ENCODE results near the gene PTPRG. TPM values are rescaled to one million over a fixed set of nuclear protein-coding genes. Genes with fewer than 3 reads are reported as not detected.

Gene PTPRG
- total and polyA plus RNA-seq, 2 of the 13 experiments (the other 11 are each of a cell fraction or from before 2014, with no cell fraction given), result 8.0 to 25.3 TPM

DNA sequence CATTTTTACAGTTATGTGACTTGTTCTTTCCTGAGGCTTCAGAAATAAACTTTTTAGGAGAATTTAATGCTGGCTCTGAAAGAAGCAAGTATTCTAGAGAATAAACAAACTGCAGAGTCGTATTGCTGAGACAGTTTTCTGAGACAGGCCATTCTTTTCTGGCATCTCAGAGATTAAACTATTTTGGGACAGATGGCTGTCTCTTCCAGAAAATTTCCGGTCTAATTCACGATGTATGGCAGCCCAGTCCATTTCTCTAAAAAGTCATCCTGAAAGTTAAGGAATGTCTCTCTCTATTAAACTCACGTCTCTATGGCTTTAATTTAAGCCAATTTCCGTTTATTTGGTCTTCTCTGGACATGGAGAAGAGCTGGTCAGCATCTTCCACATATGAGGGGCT is 603.4 kb downstream of the PTPRG start (continued):
- TF ChIP-seq, protein P1, sequence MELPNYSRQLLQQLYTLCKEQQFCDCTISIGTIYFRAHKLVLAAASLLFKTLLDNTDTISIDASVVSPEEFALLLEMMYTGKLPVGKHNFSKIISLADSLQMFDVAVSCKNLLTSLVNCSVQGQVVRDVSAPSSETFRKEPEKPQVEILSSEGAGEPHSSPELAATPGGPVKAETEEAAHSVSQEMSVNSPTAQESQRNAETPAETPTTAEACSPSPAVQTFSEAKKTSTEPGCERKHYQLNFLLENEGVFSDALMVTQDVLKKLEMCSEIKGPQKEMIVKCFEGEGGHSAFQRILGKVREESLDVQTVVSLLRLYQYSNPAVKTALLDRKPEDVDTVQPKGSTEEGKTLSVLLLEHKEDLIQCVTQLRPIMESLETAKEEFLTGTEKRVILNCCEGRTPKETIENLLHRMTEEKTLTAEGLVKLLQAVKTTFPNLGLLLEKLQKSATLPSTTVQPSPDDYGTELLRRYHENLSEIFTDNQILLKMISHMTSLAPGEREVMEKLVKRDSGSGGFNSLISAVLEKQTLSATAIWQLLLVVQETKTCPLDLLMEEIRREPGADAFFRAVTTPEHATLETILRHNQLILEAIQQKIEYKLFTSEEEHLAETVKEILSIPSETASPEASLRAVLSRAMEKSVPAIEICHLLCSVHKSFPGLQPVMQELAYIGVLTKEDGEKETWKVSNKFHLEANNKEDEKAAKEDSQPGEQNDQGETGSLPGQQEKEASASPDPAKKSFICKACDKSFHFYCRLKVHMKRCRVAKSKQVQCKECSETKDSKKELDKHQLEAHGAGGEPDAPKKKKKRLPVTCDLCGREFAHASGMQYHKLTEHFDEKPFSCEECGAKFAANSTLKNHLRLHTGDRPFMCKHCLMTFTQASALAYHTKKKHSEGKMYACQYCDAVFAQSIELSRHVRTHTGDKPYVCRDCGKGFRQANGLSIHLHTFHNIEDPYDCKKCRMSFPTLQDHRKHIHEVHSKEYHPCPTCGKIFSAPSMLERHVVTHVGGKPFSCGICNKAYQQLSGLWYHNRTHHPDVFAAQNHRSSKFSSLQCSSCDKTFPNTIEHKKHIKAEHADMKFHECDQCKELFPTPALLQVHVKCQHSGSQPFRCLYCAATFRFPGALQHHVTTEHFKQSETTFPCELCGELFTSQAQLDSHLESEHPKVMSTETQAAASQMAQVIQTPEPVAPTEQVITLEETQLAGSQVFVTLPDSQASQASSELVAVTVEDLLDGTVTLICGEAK (IDR thresholded peaks at IDR 0.05), result no peak
- TF ChIP-seq, protein P1 (CRISPR knock-in tag; IDR thresholded peaks at IDR 0.05), result no peak
- TF ChIP-seq, protein P2, sequence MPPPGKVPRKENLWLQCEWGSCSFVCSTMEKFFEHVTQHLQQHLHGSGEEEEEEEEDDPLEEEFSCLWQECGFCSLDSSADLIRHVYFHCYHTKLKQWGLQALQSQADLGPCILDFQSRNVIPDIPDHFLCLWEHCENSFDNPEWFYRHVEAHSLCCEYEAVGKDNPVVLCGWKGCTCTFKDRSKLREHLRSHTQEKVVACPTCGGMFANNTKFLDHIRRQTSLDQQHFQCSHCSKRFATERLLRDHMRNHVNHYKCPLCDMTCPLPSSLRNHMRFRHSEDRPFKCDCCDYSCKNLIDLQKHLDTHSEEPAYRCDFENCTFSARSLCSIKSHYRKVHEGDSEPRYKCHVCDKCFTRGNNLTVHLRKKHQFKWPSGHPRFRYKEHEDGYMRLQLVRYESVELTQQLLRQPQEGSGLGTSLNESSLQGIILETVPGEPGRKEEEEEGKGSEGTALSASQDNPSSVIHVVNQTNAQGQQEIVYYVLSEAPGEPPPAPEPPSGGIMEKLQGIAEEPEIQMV (CRISPR knock-in tag; IDR thresholded peaks at IDR 0.05; ENCODE audit: low read depth), result no peak
- TF ChIP-seq KAT8 (CRISPR knock-in tag; IDR thresholded peaks at IDR 0.05) (no peak), RFX3 (CRISPR knock-in tag; IDR thresholded peaks at IDR 0.05) (no peak), CCDC6 (CRISPR knock-in tag; IDR thresholded peaks at IDR 0.05) (no peak), ZNF567 (CRISPR knock-in tag; IDR thresholded peaks at IDR 0.05; ENCODE audit: borderline replicate concordance) (no peak), ZNF556 (CRISPR knock-in tag; IDR thresholded peaks at IDR 0.05; ENCODE audit: borderline replicate concordance) (no peak)
- TF ChIP-seq, protein P3, sequence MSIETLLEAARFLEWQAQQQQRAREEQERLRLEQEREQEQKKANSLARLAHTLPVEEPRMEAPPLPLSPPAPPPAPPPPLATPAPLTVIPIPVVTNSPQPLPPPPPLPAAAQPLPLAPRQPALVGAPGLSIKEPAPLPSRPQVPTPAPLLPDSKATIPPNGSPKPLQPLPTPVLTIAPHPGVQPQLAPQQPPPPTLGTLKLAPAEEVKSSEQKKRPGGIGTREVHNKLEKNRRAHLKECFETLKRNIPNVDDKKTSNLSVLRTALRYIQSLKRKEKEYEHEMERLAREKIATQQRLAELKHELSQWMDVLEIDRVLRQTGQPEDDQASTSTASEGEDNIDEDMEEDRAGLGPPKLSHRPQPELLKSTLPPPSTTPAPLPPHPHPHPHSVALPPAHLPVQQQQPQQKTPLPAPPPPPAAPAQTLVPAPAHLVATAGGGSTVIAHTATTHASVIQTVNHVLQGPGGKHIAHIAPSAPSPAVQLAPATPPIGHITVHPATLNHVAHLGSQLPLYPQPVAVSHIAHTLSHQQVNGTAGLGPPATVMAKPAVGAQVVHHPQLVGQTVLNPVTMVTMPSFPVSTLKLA (IDR thresholded peaks at IDR 0.05), result no peak
- TF ChIP-seq, protein P4, sequence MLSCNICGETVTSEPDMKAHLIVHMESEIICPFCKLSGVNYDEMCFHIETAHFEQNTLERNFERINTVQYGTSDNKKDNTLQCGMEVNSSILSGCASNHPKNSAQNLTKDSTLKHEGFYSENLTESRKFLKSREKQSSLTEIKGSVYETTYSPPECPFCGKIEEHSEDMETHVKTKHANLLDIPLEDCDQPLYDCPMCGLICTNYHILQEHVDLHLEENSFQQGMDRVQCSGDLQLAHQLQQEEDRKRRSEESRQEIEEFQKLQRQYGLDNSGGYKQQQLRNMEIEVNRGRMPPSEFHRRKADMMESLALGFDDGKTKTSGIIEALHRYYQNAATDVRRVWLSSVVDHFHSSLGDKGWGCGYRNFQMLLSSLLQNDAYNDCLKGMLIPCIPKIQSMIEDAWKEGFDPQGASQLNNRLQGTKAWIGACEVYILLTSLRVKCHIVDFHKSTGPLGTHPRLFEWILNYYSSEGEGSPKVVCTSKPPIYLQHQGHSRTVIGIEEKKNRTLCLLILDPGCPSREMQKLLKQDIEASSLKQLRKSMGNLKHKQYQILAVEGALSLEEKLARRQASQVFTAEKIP (CRISPR knock-in tag; IDR thresholded peaks at IDR 0.05; ENCODE audit: borderline replicate concordance), result no peak
- TF ChIP-seq, protein P5, sequence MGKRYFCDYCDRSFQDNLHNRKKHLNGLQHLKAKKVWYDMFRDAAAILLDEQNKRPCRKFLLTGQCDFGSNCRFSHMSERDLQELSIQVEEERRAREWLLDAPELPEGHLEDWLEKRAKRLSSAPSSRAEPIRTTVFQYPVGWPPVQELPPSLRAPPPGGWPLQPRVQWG (CRISPR knock-in tag; IDR thresholded peaks at IDR 0.05; ENCODE audit: borderline replicate concordance, low read depth), result no peak
- TF ChIP-seq, protein P6, sequence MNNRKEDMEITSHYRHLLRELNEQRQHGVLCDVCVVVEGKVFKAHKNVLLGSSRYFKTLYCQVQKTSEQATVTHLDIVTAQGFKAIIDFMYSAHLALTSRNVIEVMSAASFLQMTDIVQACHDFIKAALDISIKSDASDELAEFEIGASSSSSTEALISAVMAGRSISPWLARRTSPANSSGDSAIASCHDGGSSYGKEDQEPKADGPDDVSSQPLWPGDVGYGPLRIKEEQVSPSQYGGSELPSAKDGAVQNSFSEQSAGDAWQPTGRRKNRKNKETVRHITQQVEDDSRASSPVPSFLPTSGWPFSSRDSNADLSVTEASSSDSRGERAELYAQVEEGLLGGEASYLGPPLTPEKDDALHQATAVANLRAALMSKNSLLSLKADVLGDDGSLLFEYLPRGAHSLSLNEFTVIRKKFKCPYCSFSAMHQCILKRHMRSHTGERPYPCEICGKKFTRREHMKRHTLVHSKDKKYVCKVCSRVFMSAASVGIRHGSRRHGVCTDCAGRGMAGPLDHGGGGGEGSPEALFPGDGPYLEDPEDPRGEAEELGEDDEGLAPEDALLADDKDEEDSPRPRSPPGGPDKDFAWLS (CRISPR knock-in tag; IDR thresholded peaks at IDR 0.05; ENCODE audit: borderline replicate concordance), result no peak

All from HepG2 (cell line).